HG03159 (cell line): Measurements from ENCODE around the gene SLC35G6.
"Not testable (repeated sequence)": the region's sequence is repeated elsewhere in the genome, so short reads cannot be mapped to it uniquely, and the experiment has no call there.

Experiments used
- ATAC-seq: cut with Tn5 transposase; IDR thresholded peaks from one replicate; pipeline ENCODE4 v1.9.1; 2021; ENCODE audit warnings: mild to moderate bottlenecking, moderate library complexity; ENCODE audit not compliant: unreplicated experiment

The SLC35G6 gene

GRCh38 chr17:7481275-7481674, at the start of gene SLC35G6:
SLC35G6 (plus strand) TSS chr17:7481446; CDS start chr17:7481517, 71 bp downstream.
- ATAC-seq: not testable (repeated sequence)

GRCh38 chr17:7432296-7432695, 49.0 kb upstream of the SLC35G6 start:
- ATAC-seq: no peak

GRCh38 chr17:7435676-7436555, 45.3 kb upstream of the SLC35G6 start:
- ATAC-seq: peak; percentile 12

GRCh38 chr17:7436556-7437368, 44.5 kb upstream of the SLC35G6 start:
- ATAC-seq: no peak

GRCh38 chr17:7437369-7437863, 43.8 kb upstream of the SLC35G6 start:
- ATAC-seq: no peak

DNA sequence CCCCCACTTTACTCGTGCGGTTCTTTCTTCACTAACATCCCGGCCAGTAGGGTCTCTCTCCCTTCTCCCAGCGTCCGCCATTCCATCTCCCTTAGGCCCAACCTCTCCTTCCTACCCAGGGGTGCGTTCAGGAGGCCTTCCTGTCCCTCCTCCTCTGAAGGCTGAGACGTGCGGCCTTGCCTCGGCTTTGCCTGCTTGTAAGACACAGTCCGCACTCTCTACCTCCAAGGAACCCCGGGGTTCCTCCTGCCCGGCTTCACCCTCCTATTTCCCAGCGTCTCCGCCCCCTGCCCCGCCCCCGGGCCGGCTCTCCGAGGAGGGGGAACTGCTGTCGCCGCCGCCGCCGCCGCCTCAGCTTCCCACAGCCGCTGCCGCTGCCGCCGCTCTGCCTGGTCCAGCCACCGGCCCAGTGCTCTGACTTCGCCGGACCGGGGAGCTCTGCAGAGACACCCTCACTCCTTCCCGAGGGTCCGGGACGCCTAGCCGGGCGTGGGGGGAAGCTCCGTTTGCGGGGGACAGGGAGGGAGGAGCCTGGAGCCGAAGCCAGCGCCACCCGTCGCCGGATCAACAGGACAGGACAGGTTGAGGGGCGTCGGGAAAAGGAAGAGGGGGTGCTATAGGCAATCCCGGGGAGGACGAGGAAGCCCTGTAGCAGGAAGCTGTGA, 43.2 kb upstream of the SLC35G6 start:
- ATAC-seq: no peak

GRCh38 chr17:7438656-7439460, 42.4 kb upstream of the SLC35G6 start:
- no peak for ATAC-seq

DNA sequence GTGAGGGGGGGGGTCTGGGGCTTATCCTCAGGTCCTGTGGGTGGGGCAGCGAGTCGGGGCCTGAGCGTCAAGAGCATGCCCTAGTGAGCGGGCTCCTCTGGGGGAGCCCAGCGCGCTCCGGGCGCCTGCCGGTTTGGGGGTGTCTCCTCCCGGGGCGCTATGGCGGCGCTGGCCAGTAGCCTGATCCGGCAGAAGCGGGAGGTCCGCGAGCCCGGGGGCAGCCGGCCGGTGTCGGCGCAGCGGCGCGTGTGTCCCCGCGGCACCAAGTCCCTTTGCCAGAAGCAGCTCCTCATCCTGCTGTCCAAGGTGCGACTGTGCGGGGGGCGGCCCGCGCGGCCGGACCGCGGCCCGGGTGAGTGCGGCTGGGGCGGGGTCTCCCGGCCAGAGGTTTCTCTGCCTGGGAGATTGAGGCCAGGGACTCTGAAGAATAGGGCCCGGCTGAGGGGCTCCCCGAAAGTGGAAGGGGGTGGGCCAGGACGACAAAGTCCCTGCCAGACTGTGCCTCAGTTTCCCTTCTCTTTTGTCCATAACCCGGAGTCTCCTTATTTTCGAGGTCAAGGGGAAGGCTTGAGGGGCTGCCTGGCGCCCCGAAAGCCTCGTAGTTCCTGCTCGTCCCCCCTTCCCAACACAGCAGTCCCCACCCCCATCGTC, 41.7 kb upstream of the SLC35G6 start, which contains the start of gene FGF11:
Gene FGF11 (plus strand): TSS at position 51 of the 651 bp plus-strand sequence. CDS start 109 bp downstream, at position 160.
- no peak for ATAC-seq

GRCh38 chr17:7440113-7440833, 41.0 kb upstream of the SLC35G6 start:
- no peak for ATAC-seq

DNA sequence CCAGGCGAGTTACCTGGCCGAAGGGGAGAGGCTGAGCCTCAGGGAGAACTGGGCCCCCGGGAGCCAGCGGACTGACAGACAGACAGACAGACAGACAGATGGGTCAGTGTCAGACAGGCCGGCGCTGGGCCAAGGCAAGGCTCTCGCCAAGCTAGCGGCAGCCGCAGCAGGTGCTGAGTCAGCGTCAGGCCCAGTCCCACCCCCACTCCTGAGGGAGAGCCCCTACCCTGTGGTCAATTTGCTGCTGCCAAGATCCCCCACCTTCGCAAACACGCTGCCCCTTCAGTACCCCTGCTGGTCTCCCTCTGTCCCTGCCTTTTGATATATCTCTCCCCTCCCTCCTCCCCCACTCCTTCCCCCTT, 40.4 kb upstream of the SLC35G6 start:
- no peak for ATAC-seq

DNA sequence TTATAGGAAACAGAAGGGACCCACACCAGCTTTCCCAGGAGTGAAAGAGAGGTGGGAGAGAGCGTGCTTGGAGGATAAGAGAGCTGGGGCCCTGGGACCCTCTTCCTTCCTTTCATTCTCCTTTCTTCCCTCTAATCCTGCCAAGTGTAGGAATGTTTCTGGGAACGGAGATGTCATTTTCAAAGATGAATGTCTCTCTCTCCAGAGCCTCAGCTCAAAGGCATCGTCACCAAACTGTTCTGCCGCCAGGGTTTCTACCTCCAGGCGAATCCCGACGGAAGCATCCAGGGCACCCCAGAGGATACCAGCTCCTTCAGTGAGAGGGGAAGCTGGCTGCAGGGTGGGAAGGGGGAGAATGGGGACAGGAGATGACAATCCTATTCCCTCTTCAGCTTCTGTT, 40.0 kb upstream of the SLC35G6 start:
- ATAC-seq: no peak

DNA sequence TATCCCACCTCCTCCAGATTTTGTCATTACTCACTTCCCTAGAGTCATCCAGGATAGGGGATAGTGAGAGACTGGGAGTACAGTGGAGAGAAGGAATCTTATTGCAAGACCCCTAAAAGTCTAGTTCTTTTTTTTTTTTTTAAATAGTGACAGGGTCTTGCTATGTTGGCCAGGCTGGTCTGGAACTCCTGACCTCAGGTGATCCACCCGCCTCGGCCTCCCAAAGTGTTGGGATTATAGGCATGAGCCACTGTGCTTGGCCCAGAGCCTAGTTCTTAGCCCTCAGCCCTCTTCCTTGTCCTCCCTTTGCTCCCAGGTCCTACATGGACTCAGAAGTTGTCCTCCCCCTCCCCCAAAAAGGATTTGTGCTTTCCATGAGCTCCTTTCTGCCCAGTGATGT, 39.1 kb upstream of the SLC35G6 start:
- ATAC-seq: no peak

- ATAC-seq: no peak
These were observed 37.5 kb upstream of the SLC35G6 start for GRCh38 chr17:7443499-7444485.

GRCh38 chr17:7444682-7445618, 36.3 kb upstream of the SLC35G6 start, which contains the start of gene CHRNB1:
CHRNB1 (plus strand) TSS chr17:7445061; CDS start chr17:7445128, 67 bp downstream.
- ATAC-seq: no peak

DNA sequence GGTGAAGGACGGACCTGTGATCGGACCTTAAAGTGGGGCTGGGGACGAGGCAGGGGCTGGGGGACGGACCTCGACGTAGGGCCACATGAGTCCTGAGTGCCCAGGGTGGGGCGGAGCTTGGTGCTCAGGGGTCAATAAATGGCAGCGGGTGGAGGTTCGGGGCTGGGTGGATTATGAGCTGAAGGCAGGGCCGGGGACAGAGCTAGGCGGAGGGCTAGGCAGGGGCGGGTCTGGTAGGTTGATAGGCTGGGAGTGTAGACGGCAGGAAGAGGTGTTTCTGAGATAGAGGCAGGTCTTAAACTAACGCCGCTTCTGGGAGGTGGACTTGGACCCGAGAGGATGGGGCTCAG, 35.7 kb upstream of the SLC35G6 start:
- no peak for ATAC-seq

DNA sequence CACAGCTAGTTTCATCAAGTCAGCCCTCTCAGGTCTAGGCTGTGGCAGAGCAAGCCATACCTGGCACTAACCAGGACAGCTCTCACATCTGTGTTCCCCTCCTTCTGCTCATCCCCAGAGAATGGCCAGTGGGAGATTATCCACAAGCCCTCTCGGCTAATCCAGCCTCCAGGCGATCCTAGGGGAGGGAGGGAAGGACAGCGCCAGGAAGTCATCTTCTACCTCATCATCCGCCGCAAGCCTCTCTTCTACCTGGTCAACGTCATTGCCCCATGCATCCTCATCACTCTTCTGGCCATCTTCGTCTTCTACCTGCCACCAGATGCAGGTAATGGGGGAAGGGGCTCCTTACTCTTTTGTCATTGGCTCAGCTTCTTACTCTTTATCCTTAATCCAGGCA, 32.8 kb upstream of the SLC35G6 start:
- no peak for ATAC-seq
